Measurements from ENCODE around the gene GGT7. TPM values are rescaled to one million over a fixed set of nuclear protein-coding genes. Genes with fewer than 3 reads are reported as not detected.

GGT7 gene
- total RNA-seq, 2 experiments from 2014 or later, result 7.3 to 10.1 TPM

DNA sequence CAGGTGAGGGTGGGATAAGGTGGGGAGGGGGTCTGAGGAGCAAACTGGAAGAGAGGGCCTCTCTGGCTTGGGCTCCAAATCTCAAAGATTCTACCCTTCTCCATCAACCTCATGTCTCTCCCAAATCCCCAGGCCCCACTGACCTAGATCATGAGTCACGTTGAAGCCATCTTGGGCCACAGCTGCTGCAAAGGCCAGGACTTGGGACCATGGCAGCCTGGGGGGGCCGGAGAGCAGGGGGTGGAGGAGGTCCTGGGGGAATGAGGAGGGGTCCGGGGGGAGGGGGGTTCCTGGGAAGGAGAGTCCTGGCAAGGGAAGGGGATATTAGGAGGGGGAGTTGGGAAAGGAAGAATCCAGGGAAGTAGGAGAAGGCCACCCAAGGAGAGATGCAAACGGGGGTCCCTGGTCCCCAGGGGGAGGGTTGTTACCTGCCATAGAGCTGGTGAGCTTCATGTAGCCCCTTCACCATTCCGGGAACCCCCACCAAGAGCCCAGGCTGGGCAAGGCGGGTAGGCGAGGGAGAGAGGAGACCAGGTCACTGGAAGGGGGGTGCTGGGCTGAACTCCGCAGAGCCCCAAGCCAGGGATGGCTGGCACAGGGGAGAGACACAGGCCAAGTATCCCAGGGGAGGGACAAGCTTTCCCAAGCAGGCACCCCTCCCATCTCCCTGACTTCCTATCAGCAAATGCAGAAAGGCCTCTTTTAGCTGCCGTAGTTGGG is 12.7 kb downstream of the GGT7 start:
- ChIA-PET CTCF (no interaction called here), POLR2A (no interaction called here)

GRCh38 chr20:34859367-34859766 is 13.3 kb downstream of the GGT7 start:
- POLR2A ChIA-PET, result no interaction called here
- CTCF ChIA-PET, result interaction anchor here (0.6 to 1.3 kb wide), 2 partner anchors 17 to 115 kb away, joined by 3 read pairs; partner anchors contain the start of gene ACSS2

- ChIA-PET CTCF (no interaction called here), POLR2A (no interaction called here)
Observed at GRCh38 chr20:34852298-34852697, 20.4 kb downstream of the GGT7 start.

GRCh38 chr20:34850969-34851368 is 21.7 kb downstream of the GGT7 start:
- ChIA-PET CTCF (no interaction called here), POLR2A (no interaction called here)

GRCh38 chr20:34849778-34850177 is 22.9 kb downstream of the GGT7 start:
- ChIA-PET CTCF (no interaction called here), POLR2A (no interaction called here)

GRCh38 chr20:34848597-34848996 is 24.1 kb downstream of the GGT7 start:
- ChIA-PET CTCF (no interaction called here), POLR2A (no interaction called here)

DNA sequence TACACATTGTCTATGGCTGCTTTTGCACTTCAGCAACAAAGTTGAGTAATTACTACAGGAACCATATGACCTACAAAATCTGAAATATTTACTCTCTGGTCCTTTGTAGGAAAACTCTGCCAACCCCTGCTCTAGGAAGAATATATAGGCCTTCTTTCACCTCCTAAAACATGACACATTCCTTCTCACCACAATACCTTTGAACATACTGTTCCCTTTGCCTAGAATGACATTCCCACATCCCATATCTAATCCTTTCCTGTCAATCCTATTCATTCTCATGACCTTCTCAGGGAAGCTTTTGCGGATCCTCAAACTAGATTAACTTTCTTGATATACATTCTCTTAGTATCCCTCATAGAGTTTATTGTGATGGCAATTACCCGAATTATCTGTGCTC is 29.2 kb downstream of the GGT7 start:
- ChIA-PET CTCF (interaction anchor here (0.6 kb wide), 1 partner anchor 11 kb away, joined by 3 read pairs; no protein-coding TSS in a partner anchor), POLR2A (no interaction called here)

DNA sequence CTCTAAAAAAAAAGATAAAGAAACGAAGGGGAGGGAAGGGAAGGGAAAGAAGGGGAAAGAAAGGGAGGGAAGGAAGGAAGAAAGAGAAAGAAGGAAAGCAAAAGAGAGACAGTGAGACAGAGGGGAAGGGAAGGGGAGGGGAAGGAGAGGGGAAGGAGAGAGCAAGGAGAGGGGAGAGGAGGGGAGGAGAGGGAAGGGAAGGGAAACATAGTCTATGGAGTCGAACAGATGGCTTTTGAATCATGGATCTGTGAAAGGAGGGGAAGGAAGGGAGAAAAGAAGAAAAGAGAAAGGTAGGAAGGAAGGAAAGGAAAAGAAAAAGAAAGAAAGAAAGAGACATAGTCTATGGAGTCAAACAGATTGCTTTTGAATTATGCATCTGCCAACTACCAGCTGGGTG is 30.5 kb downstream of the GGT7 start:
- POLR2A ChIA-PET, result no interaction called here
- CTCF ChIA-PET, result interaction anchor here (0.5 kb wide), 1 partner anchor 254 kb away, joined by 3 read pairs; no protein-coding TSS in a partner anchor

- CTCF ChIA-PET, result interaction anchor here (0.6 to 1.3 kb wide), 2 partner anchors 8 to 127 kb away, joined by 3 read pairs; no protein-coding TSS in a partner anchor
- POLR2A ChIA-PET, result interaction anchor here (0.6 kb wide), 1 partner anchor 166 kb away, joined by 3 read pairs; no protein-coding TSS in a partner anchor
Observed at GRCh38 chr20:34834459-34834893, 38.2 kb downstream of the GGT7 start.

DNA sequence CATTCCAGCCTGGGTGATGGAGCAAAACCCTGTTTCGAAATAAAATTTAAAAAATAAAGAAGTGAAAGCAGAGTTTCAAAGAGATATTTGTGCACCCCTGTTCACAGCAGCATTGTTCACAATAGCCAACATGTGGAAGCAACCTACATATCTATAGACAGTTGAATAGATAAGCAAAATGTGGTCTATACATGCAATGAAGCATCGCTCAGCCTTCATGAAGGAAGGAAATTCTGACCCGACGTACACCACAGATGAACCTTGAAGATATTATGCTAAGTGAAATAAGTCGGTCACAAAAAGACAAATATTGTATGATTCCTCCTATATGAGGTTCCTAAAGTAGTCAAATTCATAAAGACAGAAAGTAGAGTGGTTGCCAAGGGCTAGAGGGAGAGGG is 40.7 kb downstream of the GGT7 start:
- POLR2A ChIA-PET, result no interaction called here
- CTCF ChIA-PET, result no interaction called here

- CTCF ChIA-PET, result no interaction called here
- POLR2A ChIA-PET, result no interaction called here
Observed at GRCh38 chr20:34829191-34829590, 43.5 kb downstream of the GGT7 start.

GRCh38 chr20:34825530-34826362 is 46.9 kb downstream of the GGT7 start, which contains the start of gene NCOA6:
Gene NCOA6 (minus strand): TSS chr20:34825651. CDS start chr20:34782355, 43,296 bp downstream.
- POLR2A ChIA-PET, result interaction anchor here (0.5 to 0.6 kb wide), 2 partner anchors 44 to 342 kb away, joined by 3 read pairs; no protein-coding TSS in a partner anchor

GRCh38 chr20:34824806-34825529 is 47.7 kb downstream of the GGT7 start:
- CTCF ChIA-PET, result interaction anchor here (0.7 kb wide), 1 partner anchor 64 kb away, joined by 3 read pairs; no protein-coding TSS in a partner anchor
- POLR2A ChIA-PET, result interaction anchor here (0.5 to 0.9 kb wide), 3 partner anchors 43 to 342 kb away, joined by 3 read pairs; partner anchors contain the start of genes GSS and MYH7B

More at GRCh38 chr20:34825530-34826362, 46.9 kb downstream of the GGT7 start, which contains the start of gene NCOA6:
- CTCF ChIA-PET, result interaction anchor here (0.7 to 0.9 kb wide), 2 partner anchors 9 to 63 kb away, joined by 3 read pairs; no protein-coding TSS in a partner anchor

DNA sequence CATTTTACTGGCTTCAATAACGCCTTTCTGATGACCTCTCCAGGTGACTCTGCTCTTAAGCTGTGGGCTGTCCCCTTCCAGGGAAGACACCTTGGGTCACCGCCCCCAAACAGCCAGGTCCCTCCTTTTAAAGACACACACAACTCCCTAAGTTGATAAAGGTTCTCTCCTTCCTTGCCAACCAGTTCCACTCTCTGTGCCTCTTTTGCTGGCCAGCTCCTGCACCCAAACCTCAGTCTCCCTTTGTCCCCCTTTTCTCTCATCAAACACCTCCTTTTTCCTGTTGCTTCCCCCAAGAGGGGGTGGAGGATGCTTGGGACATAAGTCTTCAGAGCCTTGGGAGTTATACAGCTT is 48.2 kb downstream of the GGT7 start:
- CTCF ChIA-PET, result no interaction called here
- POLR2A ChIA-PET, result interaction anchor here (0.6 to 0.9 kb wide), 2 partner anchors 132 to 392 kb away, joined by 3 to 5 read pairs; partner anchors contain the start of genes GSS and MYH7B

DNA sequence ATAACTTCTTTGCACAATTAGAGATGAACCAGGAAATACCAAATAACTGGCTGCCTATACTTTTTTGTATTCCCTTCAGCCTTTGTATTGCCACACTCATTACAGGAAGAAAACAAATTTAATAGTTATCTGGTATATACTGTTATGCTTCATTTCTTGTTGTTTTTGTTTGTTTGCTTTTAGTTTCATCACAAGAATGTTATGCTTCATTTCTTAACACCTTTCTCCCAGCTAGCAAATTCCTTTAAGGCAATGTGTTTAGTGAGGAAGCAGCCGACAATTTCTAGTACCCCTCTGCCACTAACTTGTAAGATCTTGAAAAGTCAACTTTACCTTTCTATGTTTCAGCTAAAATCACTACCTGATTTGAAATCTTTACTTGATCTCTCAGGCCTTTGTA is 48.6 kb downstream of the GGT7 start:
- POLR2A ChIA-PET, result interaction anchor here (0.6 kb wide), 1 partner anchor 392 kb away, joined by 5 read pairs; no protein-coding TSS in a partner anchor
- CTCF ChIA-PET, result no interaction called here

DNA sequence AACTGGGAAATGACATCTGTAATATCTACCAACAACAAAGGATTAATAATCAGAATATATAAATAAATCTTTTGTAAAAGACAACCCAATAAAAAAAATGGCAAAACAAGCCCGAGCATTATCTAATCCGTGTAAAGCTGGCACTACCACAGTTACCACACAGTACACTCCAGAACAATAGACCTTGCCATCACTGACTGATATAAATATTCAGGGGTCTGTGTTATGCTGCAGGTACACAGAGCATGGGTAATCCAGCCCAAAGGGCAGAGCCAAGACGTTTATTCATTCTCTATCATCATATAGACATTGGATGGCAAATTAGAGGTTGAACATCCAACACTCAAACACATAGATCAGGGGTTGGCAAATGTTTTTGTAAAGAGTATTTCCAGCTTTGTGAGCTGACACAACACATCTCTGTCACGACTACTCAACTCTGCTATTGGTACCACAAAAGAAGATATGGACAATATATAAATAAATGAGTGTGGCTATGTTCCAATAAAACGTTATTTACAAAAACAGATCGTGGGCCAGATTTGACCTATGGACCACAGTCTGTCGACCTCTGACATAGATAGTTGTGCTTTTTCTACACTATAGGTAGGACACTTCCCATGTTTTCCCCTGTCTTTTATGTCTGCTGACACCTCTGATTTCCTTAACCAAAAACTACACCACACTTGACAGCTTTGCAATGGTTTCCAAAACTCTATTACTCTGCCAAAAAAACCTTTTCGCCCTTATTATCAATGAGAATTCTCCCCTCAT is 51.7 kb downstream of the GGT7 start:
- CTCF ChIA-PET, result interaction anchor here (0.7 kb wide), 4 partner anchors 54 to 627 kb away, joined by 3 to 4 read pairs (median 3); no protein-coding TSS in a partner anchor
- POLR2A ChIA-PET, result no interaction called here

GRCh38 chr20:34817801-34818200 is 54.9 kb downstream of the GGT7 start:
- CTCF ChIA-PET, result no interaction called here
- POLR2A ChIA-PET, result interaction anchor here (0.5 kb wide), 1 partner anchor 151 kb away, joined by 6 read pairs; no protein-coding TSS in a partner anchor

DNA sequence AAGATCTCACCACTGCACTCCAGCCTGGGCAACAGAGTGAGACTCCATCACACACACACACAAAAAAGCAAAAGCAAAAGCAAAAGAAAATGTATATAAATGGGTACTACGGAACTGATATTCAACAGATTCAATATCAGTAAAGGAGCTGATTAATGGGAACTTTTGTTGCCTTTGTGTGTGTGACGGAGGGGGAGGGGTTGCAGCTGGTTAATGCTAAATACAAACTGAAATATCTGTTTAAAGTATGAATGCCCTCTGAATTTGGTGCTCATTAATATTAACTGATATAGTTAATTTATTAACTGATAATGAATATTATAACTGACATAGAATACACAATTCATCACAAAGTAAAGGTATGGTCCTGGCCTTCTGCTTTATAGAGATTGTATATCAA is 55.6 kb downstream of the GGT7 start:
- ChIA-PET POLR2A (no interaction called here), CTCF (no interaction called here)

- POLR2A ChIA-PET, result no interaction called here
- CTCF ChIA-PET, result no interaction called here
Observed at GRCh38 chr20:34815636-34816035, 57.0 kb downstream of the GGT7 start.
